Erythroblast (primary cell): Measurements from ENCODE around the gene MACROD2.
"Not testable (repeated sequence)": the region's sequence is repeated elsewhere in the genome, so short reads cannot be mapped to it uniquely, and the experiment has no call there.

Experiments used
- DNase-seq, 2 experiments: peaks; one replicate each; lab custom pipeline; 2025; lab: John Stamatoyannopoulos, UW
- GATA1 ChIP-seq: IDR thresholded peaks from 2 replicates; pipeline ENCODE4 v1.6.1; 2011; ENCODE audit warnings: low read depth, mild to moderate bottlenecking, control low read depth, low read length, moderate library complexity
- POLR2A ChIP-seq: IDR thresholded peaks from 2 replicates; pipeline ENCODE4 v1.6.1; 2011; ENCODE audit warnings: mild to moderate bottlenecking, low read length

The MACROD2 gene

DNA sequence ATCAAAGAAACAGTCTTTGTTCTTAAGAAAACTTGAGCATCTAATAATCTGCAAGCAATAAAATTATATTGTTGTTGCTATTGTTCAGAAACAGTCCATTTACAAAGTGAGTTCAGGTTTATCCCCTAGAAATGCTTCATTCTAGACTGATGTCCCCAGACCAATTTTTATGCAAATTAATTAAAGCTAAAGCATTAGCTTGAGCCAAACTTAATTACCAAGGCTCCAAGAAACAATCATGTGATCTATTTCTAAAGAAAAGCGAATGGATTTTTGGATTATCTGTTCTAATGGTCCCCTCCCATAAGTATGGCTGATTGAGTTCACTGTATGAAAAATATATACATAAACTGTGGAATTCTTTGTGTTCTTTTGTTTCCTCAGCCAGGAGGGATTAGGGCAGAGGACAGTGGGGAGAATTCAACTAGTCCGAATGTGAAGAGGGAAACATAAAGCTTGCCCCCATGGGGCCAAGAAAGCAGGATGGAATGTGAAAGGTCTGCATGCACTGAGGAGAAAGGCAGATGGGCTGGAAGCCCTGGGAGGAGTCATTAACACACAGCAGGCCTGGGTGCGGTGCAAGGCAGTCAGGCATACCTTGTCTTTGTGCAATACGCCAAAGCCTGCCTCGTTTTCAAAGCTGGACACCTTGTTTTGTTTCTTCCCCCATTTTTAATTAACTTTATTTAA lies 1980.9 kb downstream of the MACROD2 start:
- no peak for TF ChIP-seq GATA1
- no peak for TF ChIP-seq POLR2A
- DNase-seq: no peak

- TF ChIP-seq POLR2A (no peak), GATA1 (no peak)
- DNase-seq: no peak
Measured at GRCh38 chr20:15977026-15977425, 1981.7 kb downstream of the MACROD2 start.

- DNase-seq: no peak
- no peak for TF ChIP-seq GATA1
- TF ChIP-seq POLR2A: no peak
Measured at GRCh38 chr20:15977758-15978157, 1982.4 kb downstream of the MACROD2 start.

- not testable (repeated sequence) for DNase-seq
Measured at GRCh38 chr20:15985494-15986368, 1990.4 kb downstream of the MACROD2 start.

DNA sequence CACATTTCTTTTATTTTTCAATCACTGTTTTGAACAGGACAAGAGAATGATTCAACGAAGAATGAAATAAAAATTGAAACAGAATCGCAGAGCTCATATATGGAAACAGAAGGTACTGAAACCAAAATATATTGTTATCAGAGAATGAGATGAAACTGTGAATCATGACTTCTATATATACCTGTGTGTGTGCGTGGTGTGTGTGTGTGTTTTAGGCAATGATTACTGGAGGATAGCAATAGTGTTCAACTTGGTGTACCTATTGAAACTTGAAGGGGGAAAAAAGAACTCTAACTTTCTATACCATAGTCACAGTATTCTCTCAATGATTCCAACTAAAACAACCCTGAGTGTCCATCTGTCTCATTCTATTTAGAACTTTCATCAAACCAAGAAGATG lies 1991.4 kb downstream of the MACROD2 start:
- TF ChIP-seq GATA1 (no peak), POLR2A (no peak)
- DNase-seq: no peak

GRCh38 chr20:15991279-15991678 lies 1996.0 kb downstream of the MACROD2 start:
- no peak for TF ChIP-seq GATA1
- TF ChIP-seq POLR2A: no peak
- no peak for DNase-seq

GRCh38 chr20:15992564-15992963 lies 1997.2 kb downstream of the MACROD2 start:
- TF ChIP-seq GATA1 (no peak), POLR2A (no peak)
- no peak for DNase-seq

GRCh38 chr20:16000112-16000511 lies 2004.8 kb downstream of the MACROD2 start:
- no peak for TF ChIP-seq POLR2A
- TF ChIP-seq GATA1: no peak
- no peak for DNase-seq

GRCh38 chr20:16001286-16001685 lies 2006.0 kb downstream of the MACROD2 start:
- DNase-seq: no peak
- TF ChIP-seq POLR2A (no peak), GATA1 (no peak)

DNA sequence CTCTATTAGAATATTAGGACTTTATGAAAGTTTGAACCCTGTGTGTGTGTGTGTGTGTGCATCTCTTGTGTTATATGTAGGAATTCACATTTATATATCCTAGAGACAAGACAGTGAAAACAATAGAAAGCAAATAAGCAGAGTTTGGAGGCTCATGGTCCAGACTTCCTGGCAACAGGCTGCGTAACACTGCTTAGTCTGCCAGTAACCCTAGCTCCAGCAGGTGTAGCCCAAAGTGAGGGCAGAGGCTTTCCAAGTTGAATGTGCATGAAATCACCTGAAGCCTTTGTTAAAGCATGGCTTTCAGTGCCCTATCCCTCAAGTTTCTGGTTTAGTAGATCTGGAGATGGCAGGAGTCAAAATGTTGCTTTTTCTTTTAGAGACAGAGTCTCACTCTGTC lies 2008.0 kb downstream of the MACROD2 start:
- TF ChIP-seq GATA1: no peak
- TF ChIP-seq POLR2A: no peak
- no peak for DNase-seq

- no peak for DNase-seq
- TF ChIP-seq POLR2A (no peak), GATA1 (no peak)
Measured at GRCh38 chr20:16004108-16004854, 2009.0 kb downstream of the MACROD2 start.

GRCh38 chr20:16005021-16005914 lies 2010.0 kb downstream of the MACROD2 start:
- no peak for DNase-seq
- TF ChIP-seq POLR2A (no peak), GATA1 (no peak)
